H9 (cell line): ENCODE data around the gene GNAS. TPM values are rescaled to one million over a fixed set of nuclear protein-coding genes. Genes with fewer than 3 reads are reported as not detected.

Experiments
- DNase-seq: peaks from one replicate; pipeline ENCODE4 v3.0.0-alpha.2; 2017
- H2AFZ ChIP-seq: one replicate; pipeline ENCODE4 v1.6.1; 2013; ENCODE audit warnings: mild to moderate bottlenecking, low read length, control low read depth, moderate library complexity
- H2AK5ac ChIP-seq: 2 replicates; pipeline ENCODE4 v1.6.1; 2013; ENCODE audit warnings: low read length, control low read depth, mixed read lengths; ENCODE audit not compliant: insufficient read length
- H2BK120ac ChIP-seq: one replicate; pipeline ENCODE4 v1.6.1; 2013; ENCODE audit warnings: low read depth, mild to moderate bottlenecking, low read length, control low read depth, inconsistent platforms; ENCODE audit not compliant: poor library complexity, severe bottlenecking
- H2BK12ac ChIP-seq: 2 replicates; pipeline ENCODE4 v1.6.1; 2013; ENCODE audit warnings: low read length, control low read depth, mixed read lengths, low read depth; ENCODE audit not compliant: insufficient read length
- H2BK15ac ChIP-seq: 2 replicates; pipeline ENCODE4 v1.6.1; 2013; ENCODE audit warnings: low read depth, low read length, control low read depth
- H2BK20ac ChIP-seq: one replicate; pipeline ENCODE4 v1.6.1; 2013; ENCODE audit warnings: low read depth, mild to moderate bottlenecking, low read length, control low read depth, inconsistent platforms; ENCODE audit not compliant: poor library complexity, severe bottlenecking
- H2BK5ac ChIP-seq: 2 replicates; pipeline ENCODE4 v1.6.1; 2013; ENCODE audit warnings: low read length, control low read depth, mixed read lengths; ENCODE audit not compliant: insufficient read length
- H3K14ac ChIP-seq: 2 replicates; pipeline ENCODE4 v1.6.1; 2013; ENCODE audit warnings: low read length, control low read depth; ENCODE audit not compliant: insufficient read depth
- H3K18ac ChIP-seq: 2 replicates; pipeline ENCODE4 v1.6.1; 2013; ENCODE audit warnings: low read depth, mild to moderate bottlenecking, mixed read lengths, low read length, control low read depth; ENCODE audit not compliant: insufficient read length
- H3K23ac ChIP-seq: 2 replicates; pipeline ENCODE4 v1.6.1; 2013; ENCODE audit warnings: low read length, control low read depth, mixed read lengths, low read depth; ENCODE audit not compliant: insufficient read length
- H3K23me2 ChIP-seq: 2 replicates; pipeline ENCODE4 v1.6.1; 2013; ENCODE audit warnings: low read depth, mild to moderate bottlenecking, mixed read lengths, low read length, control low read depth; ENCODE audit not compliant: insufficient read length, poor library complexity, severe bottlenecking
- H3K27ac ChIP-seq: 2 replicates; pipeline ENCODE4 v1.5.1; 2013; ENCODE audit warnings: low read length, control low read depth, mixed read lengths, low read depth; ENCODE audit not compliant: insufficient read length
- H3K27me3 ChIP-seq: 2 replicates; pipeline ENCODE4 v1.6.1; 2013; ENCODE audit warnings: low read length, control low read depth, inconsistent platforms; ENCODE audit not compliant: insufficient read depth
- H3K4ac ChIP-seq: 2 replicates; pipeline ENCODE4 v1.6.1; 2013; ENCODE audit warnings: low read depth, mild to moderate bottlenecking, control low read depth, inconsistent platforms, low read length, moderate library complexity
- H3K4me1 ChIP-seq: 2 replicates; pipeline ENCODE4 v1.6.1; 2013; ENCODE audit warnings: low read length, control low read depth, inconsistent platforms; ENCODE audit not compliant: insufficient read depth
- H3K4me2 ChIP-seq: 2 replicates; pipeline ENCODE4 v1.6.1; 2013; ENCODE audit warnings: low read length, control low read depth, mixed read lengths; ENCODE audit not compliant: insufficient read length, insufficient read depth
- H3K56ac ChIP-seq: 2 replicates; pipeline ENCODE4 v1.6.1; 2013; ENCODE audit warnings: low read depth, mild to moderate bottlenecking, mixed read lengths, low read length, control low read depth; ENCODE audit not compliant: insufficient read length
- H3K79me1 ChIP-seq: 2 replicates; pipeline ENCODE4 v1.6.1; 2013; ENCODE audit warnings: low read depth, mild to moderate bottlenecking, moderate library complexity, low read length, control low read depth, inconsistent platforms; ENCODE audit not compliant: insufficient read depth, poor library complexity, severe bottlenecking
- H3K79me2 ChIP-seq: 2 replicates; pipeline ENCODE4 v1.6.1; 2013; ENCODE audit warnings: low read length, control low read depth, inconsistent platforms; ENCODE audit not compliant: insufficient read depth
- H3K9ac ChIP-seq: 2 replicates; pipeline ENCODE4 v1.6.1; 2013; ENCODE audit warnings: low read length, control low read depth, mixed read lengths; ENCODE audit not compliant: insufficient read length; ENCODE audit errors: extremely low read depth
- H3K9me3 ChIP-seq: one replicate; pipeline ENCODE4 v1.6.1; 2013; ENCODE audit warnings: low read depth, low read length, inconsistent platforms; ENCODE audit not compliant: control insufficient read depth
- H3T11ph ChIP-seq: one replicate; pipeline ENCODE4 v1.6.1; 2013; ENCODE audit warnings: mild to moderate bottlenecking, low read length, control low read depth, inconsistent platforms
- H4K20me1 ChIP-seq: one replicate; pipeline ENCODE4 v1.6.1; 2013; ENCODE audit not compliant: control insufficient read depth, insufficient read length, insufficient read depth
- H4K5ac ChIP-seq: 2 replicates; pipeline ENCODE4 v1.6.1; 2013; ENCODE audit warnings: low read depth, mild to moderate bottlenecking, mixed read lengths, low read length, control low read depth; ENCODE audit not compliant: insufficient read length
- H4K8ac ChIP-seq: replicated peaks from 2 replicates; pipeline ENCODE4 v1.6.1; 2013; ENCODE audit warnings: low read length, control low read depth, mixed read lengths, low read depth; ENCODE audit not compliant: insufficient read length
- H4K91ac ChIP-seq: 2 replicates; pipeline ENCODE4 v1.6.1; 2013; ENCODE audit warnings: low read depth, mild to moderate bottlenecking, moderate library complexity, mixed read lengths, low read length, control low read depth; ENCODE audit not compliant: insufficient read length
- H3K27ac Mint-ChIP-seq, 3 experiments: 2 replicates in 2 of 3; 3 replicates in 1 of 3; pipeline ENCODE4 v1.8.0; 2020 to 2021; ENCODE audit warnings: mixed read lengths in 3 of 3, mild to moderate bottlenecking in 1 of 3, moderate library complexity in 1 of 3
- H3K27me3 Mint-ChIP-seq: 2 replicates; pipeline ENCODE4 v1.8.0; 2021; ENCODE audit warnings: low read depth, mild to moderate bottlenecking, moderate library complexity, mixed read lengths
- H3K36me3 Mint-ChIP-seq, 3 experiments: 2 replicates in 2 of 3; 3 replicates in 1 of 3; pipeline ENCODE4 v1.8.0; 2020 to 2021; ENCODE audit warnings: low read depth in 3 of 3, mixed read lengths in 3 of 3; ENCODE audit not compliant: insufficient read depth in 1 of 3
- H3K4me1 Mint-ChIP-seq, 2 experiments: 2 replicates each; pipeline ENCODE4 v1.8.0; 2020; ENCODE audit warnings: mixed read lengths in 2 of 2
- H3K4me3 Mint-ChIP-seq, 2 experiments: 2 replicates in 1 of 2; 3 replicates in 1 of 2; pipeline ENCODE4 v1.8.0; 2020 to 2021; ENCODE audit warnings: mild to moderate bottlenecking in 2 of 2, mixed read lengths in 2 of 2, moderate library complexity in 1 of 2
- H3K9me3 Mint-ChIP-seq, 2 experiments: 2 replicates in 1 of 2; 3 replicates in 1 of 2; pipeline ENCODE4 v1.8.0; 2020; ENCODE audit warnings: mild to moderate bottlenecking in 2 of 2, mixed read lengths in 2 of 2, moderate library complexity in 1 of 2
- WGBS: extraction: QIAGEN DNeasy Blood & Tissue Kit; methylation state at CpG from one replicate; pipeline ENCODE4 v1.1.7; 2013; ENCODE audit warnings: missing lambda C conversion rate, low lambda C conversion rate, mixed read lengths; ENCODE audit not compliant: insufficient read length; ENCODE audit errors: extremely low coverage; 5-methylcytosine and 5-hydroxymethylcytosine counted together
- total RNA-seq: library from RNA; stranded (reverse); gene quantifications from 2 replicates; pipeline ENCODE4 v1.2.1, GENCODE V29; 2021
- TF ChIP-seq, protein P1 (sequence below): fragments of 200-600 bp; sonication (generic); conservative IDR thresholded peaks from 3 replicates; pipeline ENCODE4 v1.8.0; 2021; ENCODE audit warnings: antibody characterized with exemption, mild to moderate bottlenecking

The GNAS gene
- total RNA-seq, 1 experiment from 2014 or later, result 920 TPM

DNA sequence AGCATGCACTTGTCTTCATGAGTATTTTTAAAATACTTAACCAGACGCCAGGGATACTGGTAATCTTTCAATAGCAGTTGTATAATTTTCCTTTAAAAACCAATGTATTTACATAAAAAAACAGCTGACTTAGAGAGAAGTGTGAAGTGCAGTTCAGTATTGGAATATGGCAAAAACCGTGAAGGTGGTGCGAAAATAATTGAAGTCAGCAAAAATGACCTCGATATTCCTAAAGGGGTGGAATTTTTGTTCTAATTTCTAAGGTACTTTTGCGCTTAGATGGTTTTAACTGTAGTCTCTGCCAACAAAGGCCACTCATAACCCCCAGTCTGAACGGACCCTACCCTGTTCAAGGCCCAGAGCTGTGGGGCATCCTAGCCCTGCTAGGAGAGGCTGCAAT, 27.1 kb upstream of the GNAS start:
- no peak overlapping the region for H4K8ac ChIP-seq
- Mint-ChIP-seq H3K27me3 (peaks cover 6% of the 10 kb centered on the region; the same call in 1 of the 2 replicates), H3K36me3 (peaks cover 37 to 59% (median 53%) of the 10 kb centered on the region in 3 experiments), H3K27ac (no peak overlapping the region), H3K4me3 (no peak overlapping the region), H3K9me3 (peaks cover under 1 to 13% of the 10 kb centered on the region in 2 experiments; a peak in 4 of 5 replicates), H3K4me1 (peaks cover 3 to 4% of the 10 kb centered on the region in 2 experiments; a peak in 2 of 4 replicates)
- no peak overlapping the region for H2BK20ac ChIP-seq
- peaks cover 13% of the 10 kb centered on the region; the same call in 1 of the 2 replicates for H3K79me2 ChIP-seq
- H3K4ac ChIP-seq, result no peak overlapping the region
- H3K56ac ChIP-seq, result no peak overlapping the region
- H3K4me2 ChIP-seq, result no peak overlapping the region
- H2AK5ac ChIP-seq, result no peak overlapping the region
- TF ChIP-seq, protein P1, sequence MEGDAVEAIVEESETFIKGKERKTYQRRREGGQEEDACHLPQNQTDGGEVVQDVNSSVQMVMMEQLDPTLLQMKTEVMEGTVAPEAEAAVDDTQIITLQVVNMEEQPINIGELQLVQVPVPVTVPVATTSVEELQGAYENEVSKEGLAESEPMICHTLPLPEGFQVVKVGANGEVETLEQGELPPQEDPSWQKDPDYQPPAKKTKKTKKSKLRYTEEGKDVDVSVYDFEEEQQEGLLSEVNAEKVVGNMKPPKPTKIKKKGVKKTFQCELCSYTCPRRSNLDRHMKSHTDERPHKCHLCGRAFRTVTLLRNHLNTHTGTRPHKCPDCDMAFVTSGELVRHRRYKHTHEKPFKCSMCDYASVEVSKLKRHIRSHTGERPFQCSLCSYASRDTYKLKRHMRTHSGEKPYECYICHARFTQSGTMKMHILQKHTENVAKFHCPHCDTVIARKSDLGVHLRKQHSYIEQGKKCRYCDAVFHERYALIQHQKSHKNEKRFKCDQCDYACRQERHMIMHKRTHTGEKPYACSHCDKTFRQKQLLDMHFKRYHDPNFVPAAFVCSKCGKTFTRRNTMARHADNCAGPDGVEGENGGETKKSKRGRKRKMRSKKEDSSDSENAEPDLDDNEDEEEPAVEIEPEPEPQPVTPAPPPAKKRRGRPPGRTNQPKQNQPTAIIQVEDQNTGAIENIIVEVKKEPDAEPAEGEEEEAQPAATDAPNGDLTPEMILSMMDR, result no peak
- H2BK12ac ChIP-seq, result no peak overlapping the region
- no peak overlapping the region for H3K14ac ChIP-seq
- H3K27ac ChIP-seq, result no peak overlapping the region
- no peaks in the 10 kb centered on the region for H3K4me1 ChIP-seq
- H4K20me1 ChIP-seq, result peaks cover 4% of the 10 kb centered on the region
- H3K9ac ChIP-seq, result no peak overlapping the region
- H3K9me3 ChIP-seq, result no peaks in the 10 kb centered on the region
- peaks cover 8% of the 10 kb centered on the region for H3K79me1 ChIP-seq
- no peak overlapping the region for H2BK15ac ChIP-seq
- no peak overlapping the region for H2BK5ac ChIP-seq
- H2BK120ac ChIP-seq, result no peak overlapping the region
- H4K5ac ChIP-seq, result no peak overlapping the region
- H3K23me2 ChIP-seq, result no peaks in the 10 kb centered on the region
- H3T11ph ChIP-seq, result no peak overlapping the region
- H2AFZ ChIP-seq, result no peak overlapping the region
- WGBS, result no CpG with 5 or more reads among the region's 6 CpGs
- H3K27me3 ChIP-seq, result no peaks in the 10 kb centered on the region
- no peak overlapping the region for H3K18ac ChIP-seq
- H3K23ac ChIP-seq, result no peak overlapping the region
- no peak overlapping the region for H4K91ac ChIP-seq
- no peak for DNase-seq
